ENCODE measurements around the gene CNTNAP2.

- TF ChIP-seq CTCF (IDR thresholded peaks at IDR 0.05; ENCODE audit: low read depth, low read length, missing input control) (no peak), TAF1 (conservative IDR thresholded peaks at IDR 0.05) (no peak), YY1 (IDR thresholded peaks at IDR 0.05) (no peak), REST (IDR thresholded peaks at IDR 0.05) (no peak), ZBTB33 (IDR thresholded peaks at IDR 0.05) (no peak), ATF3 (IDR thresholded peaks at IDR 0.05) (no peak), SP1 (IDR thresholded peaks at IDR 0.05) (no peak)
These were observed 2303.5 kb downstream of the CNTNAP2 start for GRCh38 chr7:148419856-148420832.
